ENCODE measurements around the gene APOC1.
A peak's percentile ranks its signal among the peaks of the same experiment; 100 is the strongest.

DNA sequence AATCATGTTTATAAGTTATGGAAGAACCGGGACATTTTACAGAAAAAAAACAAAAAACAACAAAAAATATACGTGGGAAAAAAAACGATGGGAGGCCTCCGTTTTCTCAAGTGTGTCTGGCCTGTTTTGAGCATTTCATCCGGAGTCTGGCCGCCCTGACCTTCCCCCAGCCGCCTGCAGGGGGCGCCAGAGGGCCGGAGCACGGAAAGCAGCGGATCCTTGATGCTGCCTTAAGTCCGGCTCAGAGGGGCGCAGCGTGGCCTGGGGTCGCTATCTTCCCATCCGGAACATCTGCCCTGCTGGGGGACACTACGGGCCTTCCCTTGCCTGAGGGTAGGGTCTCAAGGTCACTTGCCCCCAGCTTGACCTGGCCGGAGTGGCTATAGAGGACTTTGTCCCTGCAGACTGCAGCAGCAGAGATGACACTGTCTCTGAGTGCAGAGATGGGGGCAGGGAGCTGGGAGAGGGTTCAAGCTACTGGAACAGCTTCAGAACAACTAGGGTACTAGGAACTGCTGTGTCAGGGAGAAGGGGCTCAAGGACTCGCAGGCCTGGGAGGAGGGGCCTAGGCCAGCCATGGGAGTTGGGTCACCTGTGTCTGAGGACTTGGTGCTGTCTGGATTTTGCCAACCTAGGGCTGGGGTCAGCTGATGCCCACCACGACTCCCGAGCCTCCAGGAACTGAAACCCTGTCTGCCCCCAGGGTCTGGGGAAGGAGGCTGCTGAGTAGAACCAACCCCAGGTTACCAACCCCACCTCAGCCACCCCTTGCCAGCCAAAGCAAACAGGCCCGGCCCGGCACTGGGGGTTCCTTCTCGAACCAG lies 10.6 kb upstream of the APOC1 start:
- TF ChIP-seq, protein P1, sequence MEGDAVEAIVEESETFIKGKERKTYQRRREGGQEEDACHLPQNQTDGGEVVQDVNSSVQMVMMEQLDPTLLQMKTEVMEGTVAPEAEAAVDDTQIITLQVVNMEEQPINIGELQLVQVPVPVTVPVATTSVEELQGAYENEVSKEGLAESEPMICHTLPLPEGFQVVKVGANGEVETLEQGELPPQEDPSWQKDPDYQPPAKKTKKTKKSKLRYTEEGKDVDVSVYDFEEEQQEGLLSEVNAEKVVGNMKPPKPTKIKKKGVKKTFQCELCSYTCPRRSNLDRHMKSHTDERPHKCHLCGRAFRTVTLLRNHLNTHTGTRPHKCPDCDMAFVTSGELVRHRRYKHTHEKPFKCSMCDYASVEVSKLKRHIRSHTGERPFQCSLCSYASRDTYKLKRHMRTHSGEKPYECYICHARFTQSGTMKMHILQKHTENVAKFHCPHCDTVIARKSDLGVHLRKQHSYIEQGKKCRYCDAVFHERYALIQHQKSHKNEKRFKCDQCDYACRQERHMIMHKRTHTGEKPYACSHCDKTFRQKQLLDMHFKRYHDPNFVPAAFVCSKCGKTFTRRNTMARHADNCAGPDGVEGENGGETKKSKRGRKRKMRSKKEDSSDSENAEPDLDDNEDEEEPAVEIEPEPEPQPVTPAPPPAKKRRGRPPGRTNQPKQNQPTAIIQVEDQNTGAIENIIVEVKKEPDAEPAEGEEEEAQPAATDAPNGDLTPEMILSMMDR (IDR thresholded peaks at IDR 0.05 in 4 of 5, conservative IDR thresholded peaks at IDR 0.05 in 1 of 5): peak; percentile 90 to 100 (median 96)
- no peak for TF ChIP-seq POLR2A (IDR thresholded peaks at IDR 0.05)
